Inflammatory macrophage treated with lipopolysaccharide for 1 hour (primary cell): ENCODE data around the gene HPSE2.

Source experiments
- DNase-seq, 2 donors: peaks; one replicate each; pipeline ENCODE4 v3.0.0-alpha.2; 2020 to 2022

HPSE2 gene

GRCh38 chr10:98817396-98817795 is 418.3 kb downstream of the HPSE2 start:
- DNase-seq = no peak

DNA sequence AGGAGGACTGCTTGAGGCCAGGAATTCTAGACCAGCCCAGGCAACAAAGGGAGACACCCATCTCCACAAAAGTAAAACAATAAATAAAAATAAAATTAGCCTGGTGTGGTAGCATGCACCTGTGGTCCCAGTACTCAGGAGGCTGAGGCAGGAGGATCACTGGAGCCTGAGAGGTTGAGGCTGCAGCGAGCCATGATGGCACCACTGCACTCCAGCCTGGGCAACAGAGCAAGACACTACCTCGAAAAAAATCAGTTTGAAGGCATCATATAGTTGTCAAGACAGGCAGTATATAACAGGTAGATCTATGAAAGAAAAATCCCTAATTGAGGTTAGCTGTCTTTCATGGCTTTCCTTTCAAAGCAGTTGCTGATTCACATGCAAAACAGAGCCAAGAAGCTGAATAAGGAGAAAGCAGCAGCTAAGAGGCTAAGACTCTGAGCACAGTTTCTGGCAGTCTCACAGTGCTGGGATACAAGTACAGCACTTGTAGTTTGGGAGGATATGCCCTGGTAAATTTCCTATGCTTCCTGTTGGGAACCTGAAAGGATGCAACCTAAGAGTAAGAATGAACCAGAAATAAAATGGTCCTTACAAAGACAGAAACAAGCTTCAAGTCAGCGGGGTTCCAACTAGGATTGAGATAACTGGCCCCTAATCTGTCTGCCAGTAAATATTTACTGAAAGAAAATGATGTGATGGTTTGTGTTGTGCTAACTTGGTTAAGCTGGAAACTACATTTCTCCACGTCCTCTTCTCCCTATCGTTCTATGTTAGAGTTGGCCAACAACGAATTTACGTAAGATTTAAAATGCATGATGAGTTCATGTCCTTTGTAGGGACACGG is 420.4 kb downstream of the HPSE2 start:
- no peak for DNase-seq

GRCh38 chr10:98814470-98814869 is 421.2 kb downstream of the HPSE2 start:
- DNase-seq = no peak

GRCh38 chr10:98808282-98808892 is 427.3 kb downstream of the HPSE2 start:
- no peak for DNase-seq

DNA sequence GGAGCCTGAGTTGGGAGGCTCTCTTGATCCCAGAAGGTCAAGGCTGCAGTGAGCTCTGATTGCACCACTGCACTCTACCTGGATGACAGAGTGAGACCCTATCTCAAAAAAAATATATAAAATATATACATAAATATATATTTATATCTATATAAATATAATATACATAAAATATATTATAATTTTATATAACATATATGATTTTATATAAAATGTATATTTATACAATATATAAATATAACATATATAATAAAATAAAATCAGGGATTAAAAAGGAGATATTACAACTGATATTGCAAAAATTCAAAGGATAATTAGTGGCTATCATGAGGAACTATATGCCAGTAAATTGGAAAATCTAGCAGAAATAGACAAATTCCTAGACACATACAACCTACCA is 435.4 kb downstream of the HPSE2 start:
- no peak for DNase-seq

DNA sequence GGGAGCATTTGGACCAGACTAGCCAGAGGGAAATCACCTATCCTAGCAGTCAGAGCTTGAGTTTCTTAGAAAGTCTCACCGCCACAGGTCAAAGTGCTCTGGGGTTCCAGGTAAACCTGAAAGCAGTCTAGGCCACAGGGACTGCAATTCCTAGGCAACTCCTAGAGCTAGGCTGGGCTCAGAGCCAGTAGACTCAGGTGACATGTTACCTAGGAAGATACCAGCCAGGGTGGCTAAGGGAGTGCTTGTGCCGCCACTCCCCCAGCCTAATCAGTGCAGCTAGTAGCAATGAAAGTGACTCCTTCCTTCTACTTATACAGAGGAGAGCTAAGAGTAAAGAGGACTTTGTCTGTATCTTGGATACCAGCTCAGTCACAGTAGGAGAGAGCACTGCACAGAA is 440.2 kb downstream of the HPSE2 start:
- no peak for DNase-seq

- DNase-seq = peak in 1 of 2 donors; percentile 15
Measured at GRCh38 chr10:98790817-98791216, 444.8 kb downstream of the HPSE2 start.

GRCh38 chr10:98778277-98778759 is 457.3 kb downstream of the HPSE2 start:
- no peak for DNase-seq

DNA sequence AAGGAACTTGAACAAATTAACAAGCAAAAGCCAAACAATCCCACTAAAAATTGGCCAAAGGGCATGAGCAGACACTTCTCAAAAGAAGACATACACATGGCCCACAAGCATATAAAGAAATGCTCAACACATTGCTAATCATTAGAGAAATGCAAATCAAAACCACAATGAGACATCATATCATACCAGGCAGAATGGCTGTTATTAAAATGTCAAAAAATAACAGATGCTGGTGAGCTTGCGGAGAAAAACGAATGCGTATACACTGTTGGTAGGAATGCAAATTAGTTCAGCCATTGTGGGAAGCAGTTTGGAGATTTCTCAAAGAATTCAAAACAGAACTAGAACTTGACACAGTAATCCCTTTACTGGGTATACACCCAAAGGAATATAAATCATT is 477.2 kb downstream of the HPSE2 start:
- DNase-seq = no peak

GRCh38 chr10:98748298-98748697 is 487.4 kb downstream of the HPSE2 start:
- peak; percentile 5 to 36 for DNase-seq

DNA sequence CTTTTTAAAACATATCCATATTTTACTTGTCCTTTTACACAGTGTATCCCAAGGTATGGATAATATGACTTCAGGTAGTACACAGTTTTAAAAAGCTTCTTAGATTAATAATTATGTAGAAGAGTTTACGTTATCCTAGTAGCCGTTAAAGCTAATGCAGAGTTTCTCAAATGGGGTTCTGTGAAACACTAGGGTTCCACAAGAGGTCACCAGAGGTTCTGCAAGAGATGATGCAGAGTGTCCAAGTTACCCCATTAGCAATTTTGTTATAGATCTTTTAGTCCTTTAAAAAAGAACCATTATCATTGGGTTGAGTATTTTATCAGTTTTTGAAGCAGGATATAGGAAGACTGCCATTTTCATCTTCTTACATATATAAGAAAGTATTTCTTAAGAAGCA is 490.0 kb downstream of the HPSE2 start:
- DNase-seq = no peak

GRCh38 chr10:98720551-98720950 is 515.1 kb downstream of the HPSE2 start:
- no peak for DNase-seq

DNA sequence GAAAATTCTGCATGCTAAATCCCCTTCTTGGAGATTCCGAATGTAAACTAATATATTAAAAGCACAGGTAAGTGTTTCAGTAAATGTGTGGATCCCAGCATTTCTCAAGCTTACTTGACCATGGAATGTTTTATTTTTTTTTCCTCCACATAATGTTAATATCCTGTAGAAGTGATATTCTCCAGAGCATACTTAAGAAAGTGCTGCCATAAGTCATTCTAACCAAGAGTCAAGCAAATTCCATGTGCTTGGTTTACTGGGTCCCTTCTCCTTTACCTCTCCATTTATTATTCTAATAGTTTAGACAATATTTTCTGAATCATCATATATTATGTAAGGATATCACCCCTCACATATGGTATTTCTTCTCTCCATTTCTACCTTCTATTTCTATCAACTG is 522.1 kb downstream of the HPSE2 start:
- no peak for DNase-seq

DNA sequence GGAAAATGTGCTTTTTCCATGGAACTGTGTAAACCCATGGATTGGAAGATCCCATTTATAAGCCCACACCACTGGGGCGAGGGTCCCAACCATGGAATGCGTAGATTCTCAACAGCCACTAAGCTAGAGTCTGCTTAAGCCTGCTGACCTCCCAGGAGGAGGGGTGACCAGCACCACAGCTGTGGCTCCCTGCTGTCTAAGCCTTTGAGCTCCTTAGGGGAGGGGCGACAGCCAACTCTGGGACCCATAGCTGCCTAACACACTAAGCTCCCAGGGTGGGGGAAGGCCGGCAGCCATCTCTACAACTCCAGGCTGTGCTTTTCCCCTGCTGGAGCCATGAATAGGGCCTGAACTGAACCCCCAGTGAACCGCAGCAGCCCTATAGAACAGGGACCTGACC is 539.1 kb downstream of the HPSE2 start:
- no peak for DNase-seq

- no peak for DNase-seq
Measured at GRCh38 chr10:98694883-98695282, 540.8 kb downstream of the HPSE2 start.

GRCh38 chr10:98694014-98694413 is 541.6 kb downstream of the HPSE2 start:
- no peak for DNase-seq

DNA sequence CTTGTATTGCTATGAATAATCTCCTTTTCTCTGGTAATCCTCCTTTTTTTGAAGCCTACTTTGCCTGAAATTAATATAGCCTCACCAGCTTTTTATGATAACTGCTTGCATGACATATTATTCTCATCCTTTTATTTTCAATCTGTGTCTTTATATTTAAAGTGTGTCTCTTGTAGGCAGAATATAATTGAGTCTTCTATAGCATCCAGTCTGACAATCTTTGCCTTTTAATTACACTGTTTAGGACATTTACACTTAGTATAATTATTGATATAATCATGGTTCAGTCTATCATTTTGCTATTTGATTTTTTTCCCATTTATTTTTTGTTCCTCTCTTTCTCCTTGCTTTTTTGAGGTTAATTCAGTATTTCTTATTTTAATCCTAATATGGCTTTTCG is 548.0 kb downstream of the HPSE2 start:
- DNase-seq = no peak

DNA sequence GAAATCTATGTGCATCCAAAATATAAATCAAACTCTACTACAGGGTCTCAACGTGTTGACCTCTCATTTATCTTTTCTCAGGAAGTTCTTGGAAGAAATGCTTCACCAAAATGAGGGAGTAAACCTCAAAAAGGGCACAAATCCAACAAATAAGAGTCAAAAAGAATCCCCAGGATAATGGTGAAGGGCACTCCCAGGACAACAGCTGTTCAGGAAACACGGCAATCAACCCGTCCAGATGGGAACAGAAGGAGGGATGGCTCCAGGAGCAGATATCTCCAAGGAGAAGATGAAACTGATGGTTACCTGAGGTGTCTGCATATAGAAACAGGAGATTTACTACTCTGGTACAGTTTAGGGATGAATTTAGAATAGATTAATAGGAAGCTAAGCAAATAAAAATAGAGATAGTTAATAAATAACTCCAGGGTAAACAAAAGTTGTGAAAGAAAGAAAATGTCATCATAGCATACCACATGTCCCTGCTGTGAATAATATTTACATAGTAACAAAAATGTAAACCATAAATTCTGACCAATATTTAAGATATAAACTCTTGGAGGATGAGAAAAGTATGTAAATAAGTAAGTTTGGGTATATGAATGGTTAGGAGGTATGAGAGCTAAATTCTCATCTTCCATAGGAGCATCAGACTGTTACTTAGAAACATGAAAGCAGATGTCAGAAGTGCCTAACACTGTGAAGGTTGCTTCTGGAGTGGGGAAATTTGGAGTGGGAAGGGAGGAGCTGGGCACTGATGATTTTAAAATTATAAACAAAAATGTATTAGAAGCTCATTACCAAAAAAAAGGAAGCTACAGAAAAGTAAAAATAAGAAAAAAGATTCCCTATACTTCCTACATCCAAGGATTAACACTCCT is 551.4 kb downstream of the HPSE2 start:
- DNase-seq = no peak

DNA sequence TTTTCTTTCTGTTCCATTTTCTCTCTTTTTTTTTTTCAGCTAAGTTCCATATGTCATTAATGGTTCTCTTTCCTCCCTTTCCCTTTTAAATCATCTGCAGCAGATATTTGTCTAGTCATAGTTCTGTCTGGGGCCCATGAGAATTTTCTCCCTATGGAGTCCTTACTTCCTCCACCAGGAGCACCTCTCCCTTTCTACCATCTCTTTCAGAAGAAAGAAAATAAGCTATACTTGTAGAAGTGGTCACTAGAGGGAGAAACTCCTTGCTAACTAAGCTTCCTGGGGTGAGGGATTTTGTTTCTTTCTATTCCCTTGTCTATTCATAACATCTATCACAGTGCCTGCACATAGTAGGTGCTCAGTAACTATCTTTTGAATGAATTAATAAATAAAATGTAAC is 558.8 kb downstream of the HPSE2 start:
- no peak for DNase-seq

DNA sequence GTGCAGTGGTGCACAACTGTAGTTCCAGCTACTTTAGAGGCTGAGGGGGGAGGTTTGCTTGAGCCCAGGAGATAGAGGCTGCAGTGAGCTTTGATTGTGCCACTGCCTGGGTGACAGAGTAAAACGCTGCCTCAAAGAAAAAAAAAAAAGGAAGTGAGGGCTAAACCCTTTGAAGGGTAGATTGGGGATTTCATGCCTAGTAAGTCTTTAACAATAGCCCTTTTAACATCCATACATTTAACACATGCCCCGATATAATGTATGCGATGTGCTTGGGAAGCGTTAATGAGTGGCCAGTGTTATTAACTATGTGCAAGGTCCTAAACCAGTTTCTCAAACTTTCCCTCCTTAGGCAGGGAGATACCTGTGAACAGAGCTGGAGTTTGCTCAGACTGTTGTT is 559.8 kb downstream of the HPSE2 start:
- no peak for DNase-seq

DNA sequence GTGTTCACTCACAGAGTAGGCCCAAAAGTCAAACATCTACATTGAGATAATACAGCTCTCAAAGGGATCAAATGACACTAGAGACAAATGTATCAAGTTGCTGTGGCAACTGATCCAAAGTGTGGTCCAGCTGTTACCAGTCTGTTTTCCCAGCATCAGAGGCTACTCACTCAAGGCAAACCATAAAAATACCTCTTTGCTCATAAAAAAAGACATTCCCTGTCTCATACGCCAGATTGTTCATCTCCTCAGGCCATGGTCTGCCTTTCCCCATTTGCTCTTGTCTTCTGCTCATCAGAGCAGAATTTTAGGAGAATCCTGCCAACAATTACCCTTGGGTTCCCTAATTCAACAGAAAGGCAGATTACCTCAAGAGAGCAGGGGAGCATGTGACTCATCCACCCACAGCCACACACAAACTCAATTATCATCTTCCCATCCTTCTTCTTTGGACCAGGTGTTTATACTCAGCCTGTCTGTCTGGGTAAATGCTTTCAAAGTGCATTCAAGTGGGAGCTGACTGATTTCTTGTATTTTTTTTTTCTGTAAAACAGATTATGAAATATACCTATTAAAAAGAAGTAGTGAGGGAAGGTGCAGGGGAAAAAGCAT is 562.4 kb downstream of the HPSE2 start:
- no peak for DNase-seq

GRCh38 chr10:98667081-98667480 is 568.6 kb downstream of the HPSE2 start:
- DNase-seq = no peak

DNA sequence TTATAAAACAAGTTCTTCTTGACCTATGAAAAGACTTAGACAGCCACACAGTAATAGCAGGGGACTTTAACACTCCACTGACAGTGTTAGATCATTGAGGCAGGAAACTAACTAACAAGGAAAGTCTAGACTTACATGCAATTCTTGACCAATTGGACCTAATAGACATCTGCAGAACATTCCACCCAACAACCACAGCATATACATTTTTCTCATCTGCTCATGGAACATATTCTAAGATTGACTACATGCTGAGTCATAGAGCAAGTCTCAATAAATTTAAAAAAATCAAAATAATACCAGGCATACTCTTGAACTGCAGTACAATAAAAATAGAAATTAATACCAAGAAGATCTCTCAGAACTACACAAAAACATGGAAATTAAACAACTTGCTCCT is 569.4 kb downstream of the HPSE2 start:
- no peak for DNase-seq
